LHCN-M2 (cell line): Measurements from ENCODE around the gene CEND1. TPM values are rescaled to one million over a fixed set of nuclear protein-coding genes. Genes with fewer than 3 reads are reported as not detected.

Experiments
- DNase-seq: peaks from one replicate; pipeline ENCODE4 v3.0.0-alpha.2; 2012; ENCODE audit warnings: low read depth
- total RNA-seq: library from RNA; depleted of rRNA; stranded (reverse); fragments of >200 nt; gene quantifications from 2 replicates; pipeline ENCODE4 v1.2.3, GENCODE V29; 2014

CEND1 gene
- total RNA-seq, 1 experiment from 2014 or later = 3.5 TPM

DNA sequence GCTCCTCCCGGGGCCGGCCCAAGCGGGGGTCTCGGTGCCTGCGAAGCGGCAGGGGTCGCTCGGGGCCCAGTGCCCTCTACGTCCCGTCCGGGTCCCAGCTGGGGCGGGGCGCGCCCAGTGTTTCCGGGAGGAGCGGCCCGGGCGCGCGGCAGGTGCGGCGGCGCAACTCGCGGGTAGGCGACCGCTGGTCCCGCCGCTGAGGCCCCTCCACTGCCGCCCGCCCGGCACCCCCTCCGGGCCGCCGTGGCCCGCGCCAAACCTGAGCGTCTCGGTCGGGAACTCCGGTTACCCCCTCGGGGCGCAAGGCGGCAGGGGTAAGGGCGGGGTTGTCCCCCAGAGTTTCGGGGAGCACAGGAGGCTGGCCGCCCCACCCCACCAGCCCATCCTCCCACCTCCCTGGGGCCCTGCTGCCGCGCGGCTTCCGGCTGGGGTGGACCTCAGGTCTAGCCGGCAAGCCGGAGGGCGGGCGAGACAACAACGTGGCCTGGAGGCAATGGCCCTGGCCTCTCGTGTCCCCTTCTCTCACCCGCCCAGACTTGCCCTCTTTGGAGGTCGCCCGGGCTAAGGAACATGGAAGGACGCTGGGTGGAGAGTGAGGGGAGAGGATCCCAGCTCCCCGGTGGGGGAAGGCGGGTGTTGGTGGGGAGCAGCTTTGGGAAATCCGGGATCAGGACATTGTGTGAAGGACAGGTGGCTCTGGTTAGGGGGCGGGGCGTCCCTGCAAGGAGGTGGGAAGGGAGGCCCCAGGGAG, 37.4 kb upstream of the CEND1 start:
- no peak for DNase-seq

GRCh38 chr11:826836-827145, 36.9 kb upstream of the CEND1 start:
- no peak for DNase-seq

- no peak for DNase-seq
Observed at GRCh38 chr11:826227-826621, 36.3 kb upstream of the CEND1 start.

GRCh38 chr11:825366-826226, 35.7 kb upstream of the CEND1 start:
- no peak for DNase-seq

GRCh38 chr11:824942-825341, 35.1 kb upstream of the CEND1 start:
- no peak for DNase-seq

- DNase-seq = no peak
Observed at GRCh38 chr11:824292-824880, 34.5 kb upstream of the CEND1 start.

- no peak for DNase-seq
Observed at GRCh38 chr11:823441-824291, 33.8 kb upstream of the CEND1 start.

DNA sequence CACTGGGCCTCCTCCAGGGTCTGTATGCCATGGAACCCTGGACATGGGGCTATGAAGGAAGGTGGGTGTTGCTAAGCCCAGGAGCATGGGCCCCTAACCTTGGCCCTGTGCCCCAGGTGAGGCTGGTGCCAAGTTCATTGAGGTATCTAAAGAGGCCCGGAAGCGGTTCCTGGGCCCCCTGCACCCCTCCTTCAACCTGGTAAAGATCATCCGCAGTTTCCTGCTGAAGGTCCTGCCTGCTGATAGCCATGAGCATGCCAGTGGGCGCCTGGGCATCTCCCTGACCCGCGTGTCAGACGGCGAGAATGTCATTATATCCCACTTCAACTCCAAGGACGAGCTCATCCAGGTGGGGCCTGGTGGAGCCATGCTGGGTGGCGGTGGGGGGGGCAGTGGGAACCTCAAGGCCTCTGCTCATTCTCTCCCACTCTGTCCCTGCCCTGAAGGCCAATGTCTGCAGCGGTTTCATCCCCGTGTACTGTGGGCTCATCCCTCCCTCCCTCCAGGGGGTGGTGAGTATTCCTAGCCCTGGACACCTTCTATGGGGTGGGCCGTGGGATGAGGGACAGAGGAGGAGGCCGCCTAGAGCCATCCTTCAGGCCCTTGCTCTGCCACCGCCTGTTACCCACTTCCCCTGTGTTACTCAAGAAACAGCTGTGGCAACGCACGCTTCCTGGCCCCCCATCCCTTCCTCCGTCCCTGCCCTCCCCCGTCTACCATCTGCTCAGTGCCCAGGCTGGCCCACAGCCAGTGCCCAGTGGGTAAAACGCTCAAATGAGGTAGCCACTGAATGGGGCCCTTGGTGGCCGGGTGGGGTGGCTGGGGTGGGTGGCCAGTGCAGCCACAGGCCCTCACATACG, 31.9 kb upstream of the CEND1 start:
- DNase-seq = peak; percentile 85

DNA sequence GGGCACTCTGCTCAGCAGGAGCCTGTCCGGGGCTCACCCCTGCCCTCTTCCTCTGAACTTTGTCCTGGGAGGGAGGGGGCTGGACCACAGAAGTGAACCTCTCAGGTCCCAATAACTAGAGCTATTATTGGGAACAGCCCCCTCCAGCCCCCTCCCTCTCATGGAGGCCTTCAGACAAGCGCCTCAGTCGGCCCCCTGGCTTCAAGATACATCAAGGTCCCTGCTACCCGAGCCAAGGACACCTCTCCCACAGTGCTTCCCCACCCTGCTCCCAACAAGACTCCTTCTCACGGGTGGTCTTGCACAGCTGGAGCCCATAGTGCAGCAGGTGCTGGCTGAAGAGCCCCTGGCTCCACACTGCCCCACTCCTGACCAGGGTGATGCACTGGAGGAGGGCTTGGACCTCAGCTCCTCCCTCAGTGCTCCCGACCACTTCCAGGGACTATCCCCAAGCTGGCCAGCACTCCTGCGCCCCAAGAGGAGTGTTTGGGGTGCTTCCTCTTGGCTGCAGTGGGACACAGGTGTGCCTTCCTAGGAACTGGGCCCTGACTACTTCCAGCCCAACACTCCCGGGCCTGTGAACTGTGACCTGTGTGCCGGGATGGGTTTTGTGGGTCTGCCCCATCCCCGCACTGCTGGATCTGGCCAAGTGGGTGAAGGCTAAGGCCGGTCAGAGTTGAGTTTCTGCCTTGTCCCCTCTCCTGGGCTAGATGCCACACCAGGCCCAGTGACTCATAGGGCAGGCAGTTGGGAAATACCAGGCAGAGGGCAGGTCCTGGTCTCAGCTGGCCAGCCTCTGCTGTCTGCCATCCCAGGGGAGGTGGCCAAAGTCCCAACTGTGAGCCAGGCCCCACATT, 31.0 kb upstream of the CEND1 start:
- peak; percentile 91 for DNase-seq

- DNase-seq = peak; percentile 81
Observed at GRCh38 chr11:819943-820649, 30.2 kb upstream of the CEND1 start.

- peak; percentile 79 for DNase-seq
Observed at GRCh38 chr11:819129-819931, 29.4 kb upstream of the CEND1 start.

DNA sequence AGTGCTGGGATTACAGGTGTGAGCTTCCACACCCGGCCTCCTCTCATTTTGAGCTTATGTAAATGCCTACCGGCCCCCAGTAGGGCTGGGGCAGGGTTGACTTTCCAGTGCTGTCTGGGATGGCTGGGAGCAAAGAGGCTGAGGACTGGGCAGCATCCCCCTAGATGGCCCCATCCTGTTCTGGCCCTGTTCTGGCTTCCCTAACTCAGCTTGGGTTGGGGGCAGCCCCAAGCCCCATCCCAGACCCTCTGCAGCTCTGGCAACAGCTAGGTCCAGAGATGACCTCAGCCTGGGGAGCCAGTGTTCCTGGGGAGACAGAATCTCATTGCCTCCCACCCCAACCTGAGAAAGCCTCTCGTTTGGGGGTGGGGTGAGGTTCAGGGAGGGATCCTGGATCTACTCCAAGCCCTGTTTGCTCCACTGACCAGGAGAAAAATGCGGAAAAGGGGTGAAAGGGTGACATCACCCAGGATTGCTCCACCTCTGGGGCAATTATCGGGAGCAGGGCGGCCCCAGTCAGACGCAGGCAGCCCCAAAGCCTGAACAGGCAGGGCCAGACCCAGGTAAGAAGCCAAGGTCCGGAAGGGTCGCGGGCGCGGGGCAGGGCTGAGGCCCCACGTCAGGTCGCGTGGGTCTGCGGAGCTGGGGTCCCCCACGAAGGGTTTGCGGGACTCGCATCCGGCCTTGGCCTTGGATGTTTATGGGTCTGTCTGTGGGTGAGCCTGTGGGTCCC, 28.7 kb upstream of the CEND1 start, which contains the start of gene PNPLA2:
PNPLA2 (plus strand) TSS at position 519 of the 733 bp plus-strand sequence. CDS start 805 bp downstream, outside the sequence.
- no peak for DNase-seq

DNA sequence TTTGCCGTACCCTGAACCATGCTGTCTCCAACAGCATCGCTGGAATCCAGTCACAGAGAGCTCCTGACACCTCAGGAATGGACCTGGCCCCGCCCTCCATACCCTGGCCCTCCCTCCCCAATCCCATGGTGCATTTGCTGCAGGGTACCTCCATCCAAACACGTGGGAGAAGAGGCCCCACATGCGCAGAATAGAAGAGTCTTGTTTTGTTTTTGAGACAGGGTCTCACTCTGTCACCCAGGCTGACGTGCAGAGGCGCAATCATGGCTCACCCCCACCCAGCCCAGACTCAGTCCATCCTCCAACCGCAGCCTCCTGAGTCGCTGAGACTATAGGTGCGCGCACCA, 26.5 kb upstream of the CEND1 start:
- no peak for DNase-seq

GRCh38 chr11:815675-816432, 26.0 kb upstream of the CEND1 start:
- no peak for DNase-seq

DNA sequence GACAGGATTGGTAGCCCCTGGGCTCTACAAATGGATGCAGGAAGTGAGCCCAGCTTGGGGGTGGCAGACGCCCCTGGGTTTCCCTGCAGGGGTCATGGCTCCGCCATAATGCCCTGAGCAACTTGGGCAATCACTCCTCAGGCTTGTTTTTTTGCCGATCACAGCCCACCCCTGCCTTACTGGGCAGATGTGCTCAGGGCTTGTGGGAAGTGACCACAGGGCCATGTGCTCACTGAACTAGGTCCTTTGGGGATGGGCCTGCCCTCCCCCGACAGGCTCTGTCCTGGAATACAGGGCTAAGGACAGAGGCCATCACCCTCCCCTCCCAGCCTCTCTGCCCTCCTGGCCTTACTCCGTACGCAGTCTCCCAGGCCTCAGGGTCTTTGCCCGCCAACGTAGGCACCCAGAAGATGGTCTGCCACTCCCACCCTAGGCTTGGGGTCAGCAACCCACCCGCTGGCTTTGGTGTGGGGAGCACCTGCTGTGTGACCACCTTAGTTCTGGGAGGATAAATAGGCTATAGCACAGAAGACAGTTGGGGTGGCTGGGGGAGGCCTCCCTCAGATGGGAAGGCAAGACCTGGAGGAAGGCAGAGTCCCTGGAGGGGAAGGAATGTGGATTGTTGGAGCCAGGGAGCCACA, 23.7 kb upstream of the CEND1 start:
- DNase-seq = no peak

GRCh38 chr11:813072-813455, 23.2 kb upstream of the CEND1 start:
- no peak for DNase-seq
